Fibroblast of pulmonary artery (primary cell): ENCODE results near the gene RASAL2.

Experiments used
- DNase-seq: peaks from one replicate; pipeline ENCODE4 v3.0.0-alpha.2; 2010; ENCODE audit warnings: low read depth
- H3K4me3 ChIP-seq: replicated peaks from 2 replicates; pipeline ENCODE4 v1.5.1; 2011; ENCODE audit warnings: low read depth, mild to moderate bottlenecking, control low read depth, low read length, moderate library complexity
- TF ChIP-seq, protein P1 (sequence below): IDR thresholded peaks from 2 replicates; pipeline ENCODE4 v1.5.1; 2011; ENCODE audit warnings: mild to moderate bottlenecking, control low read depth, low read length, inconsistent platforms; ENCODE audit errors: missing control alignments

Gene RASAL2

GRCh38 chr1:178330848-178331497 lies 237.1 kb downstream of the RASAL2 start:
- H3K4me3 ChIP-seq: no peak overlapping the region
- TF ChIP-seq, protein P1, sequence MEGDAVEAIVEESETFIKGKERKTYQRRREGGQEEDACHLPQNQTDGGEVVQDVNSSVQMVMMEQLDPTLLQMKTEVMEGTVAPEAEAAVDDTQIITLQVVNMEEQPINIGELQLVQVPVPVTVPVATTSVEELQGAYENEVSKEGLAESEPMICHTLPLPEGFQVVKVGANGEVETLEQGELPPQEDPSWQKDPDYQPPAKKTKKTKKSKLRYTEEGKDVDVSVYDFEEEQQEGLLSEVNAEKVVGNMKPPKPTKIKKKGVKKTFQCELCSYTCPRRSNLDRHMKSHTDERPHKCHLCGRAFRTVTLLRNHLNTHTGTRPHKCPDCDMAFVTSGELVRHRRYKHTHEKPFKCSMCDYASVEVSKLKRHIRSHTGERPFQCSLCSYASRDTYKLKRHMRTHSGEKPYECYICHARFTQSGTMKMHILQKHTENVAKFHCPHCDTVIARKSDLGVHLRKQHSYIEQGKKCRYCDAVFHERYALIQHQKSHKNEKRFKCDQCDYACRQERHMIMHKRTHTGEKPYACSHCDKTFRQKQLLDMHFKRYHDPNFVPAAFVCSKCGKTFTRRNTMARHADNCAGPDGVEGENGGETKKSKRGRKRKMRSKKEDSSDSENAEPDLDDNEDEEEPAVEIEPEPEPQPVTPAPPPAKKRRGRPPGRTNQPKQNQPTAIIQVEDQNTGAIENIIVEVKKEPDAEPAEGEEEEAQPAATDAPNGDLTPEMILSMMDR: no peak
- DNase-seq: no peak

DNA sequence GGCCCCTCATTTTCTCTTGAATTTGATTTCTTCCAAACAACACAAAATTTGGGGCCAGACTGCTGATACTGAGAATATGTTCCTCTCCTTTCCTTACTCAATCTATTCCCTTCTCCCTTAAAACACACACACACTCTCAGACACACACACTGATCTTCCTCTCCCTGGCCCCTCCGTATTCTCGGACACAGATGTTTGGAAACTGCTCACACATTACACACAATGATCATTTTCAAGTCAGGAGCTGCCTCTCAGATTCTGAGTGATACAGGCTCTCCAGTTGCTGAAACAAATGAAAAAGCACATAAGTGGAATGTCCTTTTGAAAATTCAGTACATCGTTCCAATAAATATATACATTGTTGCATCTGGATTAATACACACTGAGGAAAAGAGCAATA lies 241.5 kb downstream of the RASAL2 start:
- H3K4me3 ChIP-seq: no peak overlapping the region
- TF ChIP-seq, protein P1: no peak
- DNase-seq: no peak

DNA sequence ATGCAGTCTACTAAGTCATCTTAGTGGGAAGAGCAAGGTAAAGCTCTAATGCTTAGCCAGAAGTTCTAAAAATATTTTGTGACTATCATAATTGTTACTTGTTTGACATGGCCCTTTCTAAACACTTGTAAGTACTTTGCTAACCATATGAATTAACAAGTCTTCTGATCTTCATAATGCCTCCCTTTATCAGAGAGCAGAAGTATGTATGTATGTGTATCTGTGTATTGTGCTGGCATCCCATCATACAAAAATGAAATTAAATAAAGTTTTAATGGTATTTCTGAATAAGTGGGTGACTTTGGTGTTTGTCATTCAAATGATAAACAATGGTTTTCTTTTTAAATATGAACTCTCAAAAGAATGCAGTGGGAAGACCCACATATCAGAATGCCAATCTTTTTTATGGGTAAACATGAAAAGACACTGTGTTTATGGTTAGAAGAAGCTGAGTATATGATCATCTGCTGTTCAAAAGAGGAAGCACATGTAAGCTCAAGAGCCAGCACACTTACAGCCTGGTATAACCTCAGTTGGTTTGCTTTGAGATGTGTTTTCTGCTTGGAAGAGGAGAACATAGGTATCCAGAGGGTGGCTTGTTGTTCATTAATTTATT lies 243.3 kb downstream of the RASAL2 start:
- TF ChIP-seq, protein P1: no peak
- H3K4me3 ChIP-seq: no peak overlapping the region
- DNase-seq: no peak

DNA sequence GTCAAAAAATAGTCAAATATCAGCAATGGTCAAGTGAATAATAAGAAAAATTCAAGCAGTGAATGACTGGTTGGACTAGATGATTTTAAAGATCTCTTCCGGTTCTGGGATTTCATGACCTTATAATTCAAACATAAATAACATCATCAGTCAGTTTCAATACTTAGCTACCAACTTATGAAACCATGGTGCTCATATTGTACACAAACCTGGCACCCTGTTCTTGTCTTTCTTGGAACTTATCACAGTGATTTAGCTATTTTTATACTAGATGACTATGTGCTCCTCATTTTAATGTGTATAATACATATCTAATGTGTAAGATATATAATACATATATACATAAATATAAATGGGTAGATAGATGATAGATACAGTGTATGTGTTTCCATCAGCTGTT lies 245.9 kb downstream of the RASAL2 start:
- no peak overlapping the region for H3K4me3 ChIP-seq
- no peak for DNase-seq
- TF ChIP-seq, protein P1: no peak

- TF ChIP-seq, protein P1: no peak
- peak; percentile 93 for DNase-seq
- peak overlapping the region; percentile 39 for H3K4me3 ChIP-seq
Observed at GRCh38 chr1:178341261-178341956, 247.5 kb downstream of the RASAL2 start.

- TF ChIP-seq, protein P1: no peak
- no peak for DNase-seq
- H3K4me3 ChIP-seq: no peak overlapping the region
Observed at GRCh38 chr1:178342745-178343144, 248.8 kb downstream of the RASAL2 start.
